HCT116 (cell line): ENCODE data around the gene ABHD4. TPM values are rescaled to one million over a fixed set of nuclear protein-coding genes. Genes with fewer than 3 reads are reported as not detected.

Experiments used
- ATAC-seq: fragments of 200-7000 bp; cut with Tn5 transposase; 2 replicates; pipeline ENCODE4 v1.9.1; 2020; ENCODE audit warnings: mild to moderate bottlenecking, moderate library complexity
- BruUV-seq: library from RNA; stranded (reverse); fragments of 400-500 nt; replicated peaks from 2 replicates; lab custom pipeline; 2021; lab: Mats Ljungman, UMichigan
- CTCF ChIA-PET: fragments of 300-600 bp; sonication (Branson Sonifier 250); formaldehyde crosslinking; loops from one replicate; lab custom pipeline; 2021; ENCODE audit warnings: antibody characterized with exemption; lab: Charles Lee
- POLR2A ChIA-PET: fragments of 300-600, 350-600 bp; sonication (Branson Sonifier 250); formaldehyde crosslinking; loops from one replicate; lab custom pipeline; 2021; ENCODE audit warnings: antibody characterized with exemption; lab: Charles Lee
- RAD21 ChIA-PET, 2 experiments: fragments of 300-600 bp; sonication (Branson Sonifier 250); formaldehyde crosslinking; loops; one replicate each; lab custom pipeline; 2023; ENCODE audit warnings: low total read pairs in 2 of 2; ENCODE audit not compliant: uncharacterized antibody in 2 of 2, unreplicated experiment in 2 of 2, low non-redundant PET in 1 of 2; lab: Charles Lee
- DNase-seq: peaks from one replicate; pipeline ENCODE4 v3.0.0-alpha.2; 2010; ENCODE audit warnings: low read depth, low spot score
- H2AFZ ChIP-seq: fragments of 200-600 bp; shearing (Covaris generic), sonication (generic); 2 replicates; pipeline ENCODE4 v1.6.1; 2017; ENCODE audit warnings: low read depth, mixed run types, mixed read lengths, antibody characterized with exemption, low read length; ENCODE audit not compliant: poor library complexity, severe bottlenecking
- H3K27ac ChIP-seq: 2 replicates; pipeline ENCODE4 v1.5.1; 2012; ENCODE audit warnings: low read depth, low read length
- H3K27me3 ChIP-seq: fragments of 200-600 bp; sonication (generic); 2 replicates; pipeline ENCODE4 v1.6.1; 2016; ENCODE audit warnings: mixed run types, low read length, mixed read lengths; ENCODE audit not compliant: insufficient read depth
- H3K36me3 ChIP-seq, 2 experiments: fragments of 200-500 bp in 1 of 2; fragments of 200-600 bp in 1 of 2; sonication (Bioruptor generic) in 1 of 2; sonication (generic) in 1 of 2; 2 replicates each; pipeline versions ENCODE4 v1.5.1 to v1.6.1; 2014 to 2016; ENCODE audit warnings: low read length in 2 of 2, inconsistent platforms in 1 of 2, mixed read lengths in 1 of 2, mixed run types in 1 of 2; ENCODE audit not compliant: insufficient read depth in 2 of 2, control insufficient read depth in 1 of 2
- H3K4me1 ChIP-seq, 2 experiments: fragments of 200-600 bp in 1 of 2; sonication (generic) in 1 of 2; 2 replicates each; pipeline versions ENCODE4 v1.5.1 to v1.6.1; 2012 to 2017; ENCODE audit warnings: low read length in 2 of 2, inconsistent platforms in 1 of 2, mild to moderate bottlenecking in 1 of 2, mixed read lengths in 1 of 2, mixed run types in 1 of 2, moderate library complexity in 1 of 2; ENCODE audit not compliant: insufficient read depth in 2 of 2, control insufficient read depth in 1 of 2
- H3K4me2 ChIP-seq: fragments of 200-600 bp; sonication (generic); 2 replicates; pipeline ENCODE4 v1.6.1; 2017; ENCODE audit warnings: mixed run types, low read length, mixed read lengths
- H3K4me3 ChIP-seq, 2 experiments: fragments of 200-600 bp in 1 of 2; sonication (generic) in 1 of 2; replicated peaks in 1 of 2; 2 replicates each; pipeline ENCODE4 v1.5.1; 2011 to 2016; ENCODE audit warnings: low read length in 2 of 2, control low read depth in 1 of 2, low read depth in 1 of 2, mild to moderate bottlenecking in 1 of 2, mixed read lengths in 1 of 2, mixed run types in 1 of 2
- H3K79me2 ChIP-seq: fragments of 200-600 bp; sonication (generic); 2 replicates; pipeline ENCODE4 v1.6.1; 2017; ENCODE audit warnings: mild to moderate bottlenecking, mixed run types, low read length, moderate library complexity, mixed read lengths; ENCODE audit not compliant: insufficient read depth
- H3K9ac ChIP-seq: fragments of 200-600 bp; sonication (generic); 2 replicates; pipeline ENCODE4 v1.6.1; 2016; ENCODE audit warnings: low read length, mixed read lengths
- H3K9me2 ChIP-seq: fragments of 200-600 bp; sonication (generic), shearing (Covaris generic); 2 replicates; pipeline ENCODE4 v1.6.1; 2017; ENCODE audit warnings: mixed run types, mild to moderate bottlenecking, moderate library complexity; ENCODE audit not compliant: insufficient read depth
- H3K9me3 ChIP-seq, 2 experiments: fragments of 200-500 bp in 1 of 2; fragments of 200-600 bp in 1 of 2; sonication (Bioruptor generic) in 1 of 2; sonication (generic) in 1 of 2; 2 replicates each; pipeline ENCODE4 v1.6.1; 2014 to 2017; ENCODE audit warnings: low read length in 2 of 2, mixed read lengths in 2 of 2, inconsistent platforms in 1 of 2, low read depth in 1 of 2, mild to moderate bottlenecking in 1 of 2, mixed run types in 1 of 2, moderate library complexity in 1 of 2; ENCODE audit not compliant: control insufficient read depth in 1 of 2, insufficient read depth in 1 of 2
- H4K20me1 ChIP-seq: fragments of 200-600 bp; sonication (generic), shearing (Covaris generic); 2 replicates; pipeline ENCODE4 v1.6.1; 2017; ENCODE audit warnings: mixed run types, mild to moderate bottlenecking, moderate library complexity; ENCODE audit not compliant: insufficient read depth
- ATF3 ChIP-seq: IDR thresholded peaks from 2 replicates; pipeline ENCODE4 v1.6.1; 2012
- CBX3 ChIP-seq: IDR thresholded peaks from 2 replicates; pipeline ENCODE4 v1.6.1; 2012; ENCODE audit warnings: low read depth
- CEBPB ChIP-seq: IDR thresholded peaks from 2 replicates; pipeline ENCODE4 v1.6.1; 2012; ENCODE audit warnings: low read depth
- CTCF ChIP-seq, 3 experiments: fragments of 200-600 bp in 1 of 3; sonication (generic) in 1 of 3; IDR thresholded peaks in 2 of 3; conservative IDR thresholded peaks in 1 of 3; 2 replicates each; pipeline ENCODE4 v1.5.1; 2012 to 2017; ENCODE audit warnings: low read depth in 2 of 3, low read length in 2 of 3, antibody characterized with exemption in 1 of 3, borderline replicate concordance in 1 of 3, control low read depth in 1 of 3, mild to moderate bottlenecking in 1 of 3, mixed read lengths in 1 of 3, mixed run types in 1 of 3, moderate library complexity in 1 of 3; ENCODE audit not compliant: insufficient read depth in 1 of 3
- ELF1 ChIP-seq: IDR thresholded peaks from 2 replicates; pipeline ENCODE4 v1.6.1; 2012; ENCODE audit warnings: low read depth, borderline replicate concordance
- EZH2 ChIP-seq: fragments of 200-600 bp; sonication (generic); IDR thresholded peaks from 2 replicates; pipeline ENCODE4 v1.6.1; 2017; ENCODE audit warnings: antibody characterized with exemption, mixed run types
- FOSL1 ChIP-seq: IDR thresholded peaks from 2 replicates; pipeline ENCODE4 v1.6.1; 2012; ENCODE audit warnings: low read depth
- JUND ChIP-seq: IDR thresholded peaks from 2 replicates; pipeline ENCODE4 v1.6.1; 2012
- MAX ChIP-seq: IDR thresholded peaks from 2 replicates; pipeline ENCODE4 v1.6.1; 2012
- POLR2A ChIP-seq: IDR thresholded peaks from 2 replicates; pipeline ENCODE4 v1.7.0; 2011; ENCODE audit warnings: borderline replicate concordance; ENCODE audit not compliant: insufficient read depth, insufficient read length; ENCODE audit errors: extremely low read depth
- POLR2AphosphoS5 ChIP-seq: IDR thresholded peaks from 2 replicates; pipeline ENCODE4 v1.6.1; 2011; ENCODE audit warnings: mild to moderate bottlenecking, low read depth, low read length, moderate library complexity
- REST ChIP-seq: IDR thresholded peaks from 2 replicates; pipeline ENCODE4 v1.6.1; 2012; ENCODE audit warnings: low read depth
- SIN3A ChIP-seq: IDR thresholded peaks from 2 replicates; pipeline ENCODE4 v1.6.1; 2012; ENCODE audit warnings: low read depth
- SRF ChIP-seq: IDR thresholded peaks from 2 replicates; pipeline ENCODE4 v1.6.1; 2012; ENCODE audit warnings: low read depth
- YY1 ChIP-seq: IDR thresholded peaks from 2 replicates; pipeline ENCODE4 v1.6.1; 2011; ENCODE audit warnings: low read length, low read depth, moderate library complexity, mild to moderate bottlenecking; ENCODE audit not compliant: insufficient replicate concordance; ENCODE audit errors: extremely low read depth
- ZBTB33 ChIP-seq: IDR thresholded peaks from 2 replicates; pipeline ENCODE4 v1.6.1; 2011; ENCODE audit warnings: mild to moderate bottlenecking, low read length, moderate library complexity; ENCODE audit not compliant: insufficient replicate concordance; ENCODE audit errors: extremely low read depth
- ZFX ChIP-seq: fragments of 450-650 bp; IDR thresholded peaks from 2 replicates; pipeline ENCODE4 v1.6.1; 2017
- ZNF274 ChIP-seq: fragments of 200-500 bp; sonication (Bioruptor generic); IDR thresholded peaks from 2 replicates; pipeline ENCODE4 v1.6.1; 2014; ENCODE audit warnings: mild to moderate bottlenecking, low read depth, low read length, inconsistent platforms
- intact Hi-C: fragments of 100-400 bp; cut with micrococcal nuclease; formaldehyde crosslinking; loops from 2 replicates; pipeline ENCODE4 v1.10.0; 2022
- total RNA-seq: library from RNA; stranded (reverse); gene quantifications from one replicate; pipeline ENCODE4 v1.2.1, GENCODE V29; 2021; ENCODE audit not compliant: unreplicated experiment

The ABHD4 gene
- total RNA-seq, 1 experiment from 2014 or later: 9.4 TPM

- H3K9ac ChIP-seq: no peak overlapping the region
- TF ChIP-seq ZBTB33 (no peak), JUND (no peak), ELF1 (no peak), CEBPB (no peak), EZH2 (no peak), POLR2A (no peak), MAX (no peak), FOSL1 (no peak), CBX3 (no peak), SIN3A (no peak), ZNF274 (no peak), CTCF (IDR thresholded peaks at IDR 0.05 in 2 of 3, conservative IDR thresholded peaks at IDR 0.05 in 1 of 3; ENCODE audit: borderline replicate concordance in 1 of 3, insufficient read depth in 1 of 3, low read depth in 2 of 3, low read length in 2 of 3) (no peak), SRF (no peak), ZFX (no peak), ATF3 (no peak), YY1 (no peak), POLR2AphosphoS5 (no peak), REST (no peak)
- POLR2A ChIA-PET: interaction anchor here (0.6 to 1.9 kb wide), 3 partner anchors 20 to 143 kb away, joined by 3 to 18 read pairs (median 7); partner anchors contain the start of gene DAD1
These were observed 28.4 kb upstream of the ABHD4 start for GRCh38 chr14:22569737-22570131.

More at GRCh38 chr14:22569737-22570131, 28.4 kb upstream of the ABHD4 start:
- RAD21 ChIA-PET: interaction anchor here (0.7 to 2.1 kb wide), 2 partner anchors 83 to 84 kb away, joined by 3 to 14 read pairs; no protein-coding TSS in a partner anchor
- Histone ChIP-seq H3K9me3 (no peaks in the 10 kb centered on the region), H3K4me1 (peaks cover 6 to 24% of the 10 kb centered on the region in 2 experiments; a peak in 2 of 4 replicates), H3K4me3 (no peak overlapping the region), H4K20me1 (no peaks in the 10 kb centered on the region), H3K79me2 (peaks cover 45% of the 10 kb centered on the region), H3K27me3 (no peaks in the 10 kb centered on the region), H3K27ac (peak overlapping the region; percentile 27; the same call in 1 of the 2 replicates), H3K9me2 (no peaks in the 10 kb centered on the region), H3K4me2 (no peak overlapping the region), H2AFZ (no peak overlapping the region), H3K36me3 (peaks cover 38 to 43% of the 10 kb centered on the region in 2 experiments)
- no peak for ATAC-seq
- CTCF ChIA-PET: interaction anchor here (0.6 to 4.8 kb wide), 29 partner anchors 8 to 417 kb away, joined by 3 to 93 read pairs (median 5); partner anchors contain the start of genes ABHD4, DAD1, LRP10 and OR6J1
- no peak for DNase-seq
- intact Hi-C loops: loop anchor here (1.0 to 5.0 kb wide), 3 partner anchors 83 to 284 kb away; partner anchors contain the start of gene OXA1L
- BruUV-seq: no TSS peak
